HG02759 (cell line): Measurements from ENCODE around the gene ZBTB20.
A peak's percentile ranks its signal among the peaks of the same experiment; 100 is the strongest.

Experiments
- ATAC-seq: cut with Tn5 transposase; IDR thresholded peaks from one replicate; pipeline ENCODE4 v1.9.1; 2021; ENCODE audit warnings: mild to moderate bottlenecking, moderate library complexity; ENCODE audit not compliant: unreplicated experiment

ZBTB20 gene

DNA sequence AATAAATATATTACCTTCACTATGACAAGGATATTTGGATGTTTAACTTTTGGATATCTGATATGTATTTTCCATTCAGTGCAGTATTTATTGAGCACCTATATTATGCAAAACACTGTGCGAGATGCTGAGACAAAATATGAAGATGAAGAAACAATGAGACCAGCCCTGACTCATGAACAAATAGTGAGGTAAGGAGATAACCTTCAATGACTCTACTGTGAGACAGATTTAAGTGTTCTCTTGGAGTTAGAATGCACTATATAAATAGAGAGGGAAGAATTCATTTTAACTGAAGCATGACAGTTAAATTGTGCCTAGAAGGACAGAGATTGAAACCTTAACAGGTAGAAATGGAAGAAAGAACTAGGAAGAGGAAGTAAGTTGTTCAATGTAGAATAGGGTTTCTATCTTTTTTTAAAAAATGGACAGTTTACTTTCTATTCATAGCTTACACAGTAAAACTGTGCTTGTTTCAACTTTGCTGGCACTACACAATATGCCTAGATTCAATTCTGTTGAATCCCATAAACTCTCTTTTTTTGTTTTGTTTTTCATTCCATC, 124.2 kb downstream of the ZBTB20 start:
- ATAC-seq: no peak

DNA sequence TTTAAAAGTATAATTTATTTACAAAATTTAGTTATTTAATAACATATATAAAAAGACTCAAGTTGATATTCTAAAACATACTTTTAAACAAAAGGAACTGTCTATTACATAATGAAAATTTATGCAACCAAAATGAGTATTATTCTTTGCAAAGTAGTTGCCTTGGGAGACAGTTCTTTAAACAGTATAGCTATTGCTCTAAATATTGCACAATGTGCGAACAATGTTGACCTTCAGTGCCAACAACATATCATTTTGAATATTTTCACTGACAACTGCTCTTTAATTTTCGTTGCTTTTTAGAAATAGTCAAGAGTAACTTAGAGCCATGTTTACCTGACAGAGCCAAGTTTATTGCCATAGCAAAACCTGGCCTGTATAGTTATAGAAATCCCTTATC, 124.9 kb downstream of the ZBTB20 start:
- ATAC-seq: no peak

- no peak for ATAC-seq
Observed at GRCh38 chr3:115021061-115021460, 126.0 kb downstream of the ZBTB20 start.

DNA sequence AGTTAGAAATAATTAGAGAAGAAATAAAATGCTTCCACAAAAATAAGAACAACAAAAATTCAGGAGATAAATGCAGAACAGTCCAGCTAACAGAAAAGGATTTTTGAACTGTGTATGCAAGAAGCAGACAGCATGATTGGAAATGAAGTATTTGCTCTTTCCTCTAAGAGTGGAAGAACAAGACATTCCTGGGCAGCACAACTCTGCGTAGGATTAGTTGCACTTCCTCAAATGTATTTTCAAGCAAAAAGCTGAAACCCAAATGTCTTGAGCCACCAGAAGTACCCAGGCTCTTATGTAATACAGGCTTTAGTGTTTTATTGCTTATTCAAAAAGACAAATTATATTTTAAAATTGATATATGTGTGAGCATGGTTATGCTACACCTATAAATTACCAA, 127.2 kb downstream of the ZBTB20 start:
- no peak for ATAC-seq

DNA sequence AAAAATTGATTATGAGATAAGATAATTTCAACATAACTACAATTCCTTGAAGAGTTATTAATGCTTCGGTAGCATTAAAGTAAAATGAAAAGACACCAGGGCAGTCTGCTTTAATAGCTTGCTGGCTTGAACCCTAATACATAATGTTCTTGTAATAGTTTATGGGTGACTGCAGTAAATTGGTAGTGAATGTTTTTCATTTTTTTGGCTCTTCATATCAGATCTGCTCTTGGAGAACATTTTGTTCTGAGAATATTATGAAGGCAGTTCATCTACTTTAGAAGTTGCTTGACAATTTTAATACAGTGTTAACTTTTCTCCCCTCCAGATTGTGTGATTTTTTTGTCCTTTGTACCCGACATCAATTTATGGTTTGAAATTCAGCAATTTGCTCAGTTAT, 128.4 kb downstream of the ZBTB20 start:
- ATAC-seq: no peak

DNA sequence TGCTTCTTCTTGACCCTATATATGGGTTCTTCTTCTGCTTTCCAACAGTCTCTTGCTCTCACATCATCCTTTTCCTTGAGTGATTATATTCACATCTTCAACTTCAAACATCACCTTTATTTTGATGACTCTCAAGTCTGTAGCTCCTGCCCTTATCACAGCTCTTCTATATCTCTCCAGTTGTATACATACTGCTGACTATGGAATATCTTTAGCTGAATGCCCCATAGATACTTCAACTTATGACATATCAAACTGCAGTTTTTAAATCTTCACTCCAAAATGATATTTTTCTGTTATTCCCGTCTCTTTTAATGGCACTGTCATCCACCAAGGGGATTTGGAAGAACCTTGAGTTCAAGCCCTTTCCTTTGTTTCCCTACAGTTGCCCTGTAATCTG, 139.1 kb downstream of the ZBTB20 start:
- ATAC-seq: no peak

GRCh38 chr3:115004201-115005140, 142.6 kb downstream of the ZBTB20 start:
- ATAC-seq: no peak

GRCh38 chr3:114998971-114999579, 148.0 kb downstream of the ZBTB20 start:
- no peak for ATAC-seq

- ATAC-seq: no peak
Observed at GRCh38 chr3:114994554-114995341, 152.3 kb downstream of the ZBTB20 start.

DNA sequence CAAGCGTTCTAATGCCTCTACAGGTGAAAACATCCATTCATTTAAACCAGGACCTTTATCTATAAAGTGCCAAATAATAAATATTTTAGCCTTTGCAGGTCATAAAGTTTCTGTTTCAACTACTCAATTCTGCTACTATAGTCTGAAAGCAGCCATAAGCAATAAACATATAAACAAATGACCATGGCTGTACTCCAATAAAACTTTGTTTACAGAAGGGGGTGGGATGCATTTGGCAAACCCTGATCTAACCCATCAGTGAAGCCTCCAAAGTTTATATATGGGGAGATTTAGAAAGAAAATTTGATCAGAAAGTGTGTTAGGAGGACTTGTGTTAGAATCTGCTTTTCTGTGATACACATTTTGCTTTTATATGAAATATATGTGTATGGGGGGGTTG, 161.3 kb downstream of the ZBTB20 start:
- ATAC-seq: no peak

GRCh38 chr3:114983248-114983647, 163.8 kb downstream of the ZBTB20 start:
- no peak for ATAC-seq

DNA sequence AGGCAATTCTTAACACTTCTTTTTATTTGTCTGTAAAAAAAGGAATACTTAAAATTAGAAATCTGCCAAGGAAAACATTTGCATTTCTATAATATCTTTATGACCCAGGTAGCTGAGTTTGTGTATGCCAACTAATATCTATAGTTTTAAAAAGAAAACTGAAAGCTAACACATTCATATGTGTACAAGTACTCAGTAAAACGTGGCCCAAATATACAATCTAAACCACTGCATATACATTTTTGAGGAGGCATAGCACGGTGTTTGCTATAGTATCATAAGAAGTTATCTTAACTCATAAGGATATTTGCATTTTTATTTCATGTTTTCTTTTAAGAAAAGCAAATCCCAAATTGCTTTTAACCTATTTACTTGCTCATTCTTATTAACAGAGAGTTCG, 172.7 kb downstream of the ZBTB20 start:
- ATAC-seq: peak; percentile 90

GRCh38 chr3:114973536-114973935, 173.6 kb downstream of the ZBTB20 start:
- no peak for ATAC-seq

GRCh38 chr3:114967168-114967567, 179.9 kb downstream of the ZBTB20 start:
- no peak for ATAC-seq

DNA sequence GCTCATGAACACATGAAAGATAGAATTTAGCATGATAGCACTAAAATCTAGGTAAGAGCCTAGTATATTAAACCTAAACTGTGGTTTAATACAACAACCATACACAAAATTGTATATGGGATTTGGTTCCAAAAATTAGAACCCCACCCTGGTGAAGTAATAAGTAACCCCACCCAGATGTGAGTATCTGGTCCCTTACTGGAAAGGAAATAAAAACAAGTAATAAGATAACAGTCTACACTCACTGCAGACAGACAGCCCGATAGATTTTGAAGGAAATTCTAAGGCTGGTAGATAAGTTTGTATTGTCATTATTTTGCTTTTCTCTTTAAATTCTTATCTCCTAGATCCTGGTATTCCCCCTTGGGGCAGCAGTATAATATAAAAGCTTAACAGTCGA, 184.9 kb downstream of the ZBTB20 start:
- no peak for ATAC-seq

DNA sequence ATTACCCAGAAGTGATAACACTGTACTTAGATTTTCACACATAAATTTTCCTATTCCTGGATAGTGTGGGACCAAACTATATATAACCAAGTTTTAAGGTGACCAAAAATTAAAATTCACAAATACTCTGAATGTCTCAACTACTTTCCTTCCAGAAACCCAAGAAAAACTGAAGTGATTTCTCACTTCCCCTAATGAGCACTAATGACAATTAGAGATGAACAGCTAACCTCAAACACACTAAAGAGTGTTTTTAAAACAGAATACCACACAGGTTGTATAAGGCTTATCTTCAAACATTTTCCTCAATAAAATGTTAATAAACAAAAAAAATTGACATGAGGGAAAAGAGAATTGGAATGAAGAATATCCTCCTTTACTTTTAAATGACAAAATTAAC, 188.2 kb downstream of the ZBTB20 start:
- ATAC-seq: no peak

DNA sequence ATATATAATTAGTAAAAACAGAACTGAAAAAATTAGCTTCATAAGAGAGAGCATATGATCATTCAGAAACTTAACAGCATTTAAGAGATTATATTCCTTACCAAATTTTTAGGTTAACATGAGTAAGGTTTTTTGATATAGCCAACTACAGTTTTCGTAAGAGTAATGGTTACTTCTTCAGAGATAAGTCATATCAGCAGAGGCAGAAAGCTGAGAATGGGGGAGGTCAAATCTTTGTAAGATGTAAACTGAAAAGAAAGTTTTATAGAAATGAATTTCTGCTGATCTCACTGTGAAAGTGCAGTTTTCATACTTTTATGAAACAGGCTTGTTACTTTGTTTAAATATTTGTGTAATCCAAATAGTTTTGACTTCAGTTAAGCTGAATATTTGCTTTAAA, 193.3 kb downstream of the ZBTB20 start:
- ATAC-seq: no peak

- no peak for ATAC-seq
Observed at GRCh38 chr3:114953215-114953799, 193.8 kb downstream of the ZBTB20 start.

- ATAC-seq: no peak
Observed at GRCh38 chr3:114942773-114943172, 204.3 kb downstream of the ZBTB20 start.

DNA sequence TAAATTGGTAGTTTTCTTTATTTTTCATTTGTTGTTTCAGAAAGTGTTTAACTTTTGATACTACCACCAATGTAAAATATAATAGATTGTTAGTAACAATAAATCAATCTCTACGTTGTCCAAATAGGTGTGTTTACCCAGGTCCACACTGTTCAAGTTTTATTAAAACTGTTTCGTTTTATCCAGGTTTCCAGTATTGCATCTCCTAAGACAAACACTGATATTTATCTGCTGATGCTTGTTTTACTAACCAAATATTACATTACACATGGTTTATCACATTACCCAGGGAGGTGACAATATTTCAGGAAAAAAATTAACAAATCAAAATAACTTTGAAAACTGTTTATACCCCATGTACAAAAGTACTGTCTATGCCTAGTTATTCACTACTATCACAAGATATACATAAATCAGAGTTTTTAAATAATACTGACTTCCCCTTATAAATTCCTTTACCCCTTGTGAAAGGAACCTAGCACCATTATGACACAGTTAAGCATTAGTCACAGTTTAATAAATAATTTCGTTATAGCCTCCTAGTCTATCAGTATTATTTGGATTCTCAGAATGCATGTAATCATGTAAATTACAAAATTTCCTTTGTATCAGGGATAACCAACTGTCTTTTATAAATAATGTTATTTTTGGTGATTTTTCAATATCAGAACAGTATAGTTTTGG, 205.3 kb downstream of the ZBTB20 start:
- no peak for ATAC-seq
